ENCODE data around the gene NNMT.

- TF ChIP-seq POLR2A (IDR thresholded peaks at IDR 0.05; ENCODE audit: low read depth, low read length) (no peak), POLR2AphosphoS5 (IDR thresholded peaks at IDR 0.05; ENCODE audit: low read depth, low read length) (no peak), TAF1 (IDR thresholded peaks at IDR 0.05; ENCODE audit: low read depth, low read length) (no peak)
Measured at GRCh38 chr11:114298710-114299109, 2.5 kb downstream of the NNMT start.
